SK-N-SH treated with all-trans-retinoic acid at 6 μM for 48 hours (cell line): ENCODE results near the gene CIDEC.

Experiments used
- ATAC-seq: fragments of 200-7000 bp; cut with Tn5 transposase; 3 replicates; pipeline ENCODE4 v1.9.1; 2020; ENCODE audit warnings: mild to moderate bottlenecking, moderate library complexity
- ARNTL ChIP-seq: fragments of 450-650 bp; formaldehyde crosslinking; IDR thresholded peaks from 2 replicates; pipeline ENCODE4 v1.5.0; 2020; ENCODE audit warnings: low read depth, mild to moderate bottlenecking, moderate library complexity, borderline replicate concordance
- BACH2 ChIP-seq: fragments of 250-450 bp; sonication (Bioruptor Pico); IDR thresholded peaks from 2 replicates; pipeline ENCODE4 v1.9.0; 2021; ENCODE audit warnings: mild to moderate bottlenecking, borderline replicate concordance
- CREB5 ChIP-seq: fragments of 250-450 bp; sonication (Bioruptor Pico); IDR thresholded peaks from 2 replicates; pipeline ENCODE4 v1.5.1; 2020; ENCODE audit warnings: low read depth, mild to moderate bottlenecking, moderate library complexity
- CSDC2 ChIP-seq: fragments of 250-450 bp; sonication (Bioruptor Pico); IDR thresholded peaks from 2 replicates; pipeline ENCODE4 v1.5.0; 2020; ENCODE audit warnings: mild to moderate bottlenecking, moderate library complexity
- CSRNP3 ChIP-seq: fragments of 250-450 bp; sonication (Bioruptor Pico); IDR thresholded peaks from 2 replicates; pipeline ENCODE4 v1.5.1; 2021; ENCODE audit warnings: mild to moderate bottlenecking, moderate library complexity
- ESRRG ChIP-seq: fragments of 250-450 bp; sonication (Bioruptor Pico); IDR thresholded peaks from 2 replicates; pipeline ENCODE4 v1.6.1; 2021; ENCODE audit warnings: mild to moderate bottlenecking
- GLIS3 ChIP-seq: fragments of 250-450 bp; sonication (Bioruptor Pico); IDR thresholded peaks from 2 replicates; pipeline ENCODE4 v1.5.0; 2020; ENCODE audit warnings: mild to moderate bottlenecking, moderate library complexity
- ISL1 ChIP-seq: fragments of 250-450 bp; sonication (Bioruptor Pico); IDR thresholded peaks from 2 replicates; pipeline ENCODE4 v2.1.2; 2022; ENCODE audit warnings: mild to moderate bottlenecking, moderate library complexity
- PATZ1 ChIP-seq: fragments of 250-450 bp; sonication (Bioruptor Pico); IDR thresholded peaks from 2 replicates; pipeline ENCODE4 v1.8.0; 2020; ENCODE audit warnings: mild to moderate bottlenecking, moderate library complexity, borderline replicate concordance
- POU6F1 ChIP-seq: fragments of 250-450 bp; sonication (Bioruptor Pico); IDR thresholded peaks from 2 replicates; pipeline ENCODE4 v1.8.0; 2021; ENCODE audit warnings: low read depth, mild to moderate bottlenecking, moderate library complexity, borderline replicate concordance
- PPARA ChIP-seq: fragments of 250-450 bp; sonication (Bioruptor Pico); IDR thresholded peaks from 2 replicates; pipeline ENCODE4 v1.5.0; 2020; ENCODE audit warnings: mild to moderate bottlenecking, borderline replicate concordance
- RARB ChIP-seq: fragments of 250-450 bp; sonication (Bioruptor Pico); IDR thresholded peaks from 2 replicates; pipeline ENCODE4 v1.8.0; 2021; ENCODE audit warnings: mild to moderate bottlenecking, moderate library complexity
- SNAI2 ChIP-seq: fragments of 250-450 bp; sonication (Bioruptor Pico); IDR thresholded peaks from 2 replicates; pipeline ENCODE4 v1.5.0; 2020; ENCODE audit warnings: mild to moderate bottlenecking, moderate library complexity
- TCF4 ChIP-seq: fragments of 250-450 bp; sonication (Bioruptor Pico); IDR thresholded peaks from 2 replicates; pipeline ENCODE4 v1.8.0; 2021; ENCODE audit warnings: mild to moderate bottlenecking, moderate library complexity, borderline replicate concordance
- TOX ChIP-seq: fragments of 250-450 bp; sonication (Bioruptor Pico); IDR thresholded peaks from 2 replicates; pipeline ENCODE4 v1.8.0; 2021; ENCODE audit warnings: mild to moderate bottlenecking, moderate library complexity, borderline replicate concordance
- TSHZ2 ChIP-seq: fragments of 250-450 bp; sonication (Bioruptor Pico); IDR thresholded peaks from 2 replicates; pipeline ENCODE4 v1.5.0; 2020; ENCODE audit warnings: mild to moderate bottlenecking, moderate library complexity
- ZC3H10 ChIP-seq: fragments of 250-450 bp; sonication (Bioruptor Pico); IDR thresholded peaks from 2 replicates; pipeline ENCODE4 v1.5.1; 2021; ENCODE audit warnings: mild to moderate bottlenecking, moderate library complexity
- ZFP3 ChIP-seq: fragments of 250-450 bp; sonication (Bioruptor Pico); IDR thresholded peaks from 2 replicates; pipeline ENCODE4 v1.5.0; 2020; ENCODE audit warnings: mild to moderate bottlenecking, moderate library complexity
- ZFP30 ChIP-seq: fragments of 450-650 bp; formaldehyde crosslinking; IDR thresholded peaks from 2 replicates; pipeline ENCODE4 v1.5.0; 2022; ENCODE audit warnings: mild to moderate bottlenecking, moderate library complexity
- ZNF565 ChIP-seq: fragments of 450-650 bp; formaldehyde crosslinking; conservative IDR thresholded peaks from 2 replicates; pipeline ENCODE4 v1.5.0; 2020; ENCODE audit warnings: low read depth, mild to moderate bottlenecking, moderate library complexity
- ZNF70 ChIP-seq: fragments of 450-650 bp; formaldehyde crosslinking; IDR thresholded peaks from 2 replicates; pipeline ENCODE4 v1.5.0; 2020; ENCODE audit warnings: mild to moderate bottlenecking, moderate library complexity
- ZNF8 ChIP-seq: fragments of 450-650 bp; formaldehyde crosslinking; IDR thresholded peaks from 2 replicates; pipeline ENCODE4 v1.5.0; 2020; ENCODE audit warnings: mild to moderate bottlenecking, moderate library complexity

The CIDEC gene

GRCh38 chr3:9909221-9910013 lies 29.4 kb upstream of the CIDEC start (continued):
- TF ChIP-seq CREB5: no peak
- TF ChIP-seq BACH2 (CRISPR knock-in tag): no peak
- TF ChIP-seq SNAI2 (CRISPR knock-in tag): no peak
- no peak for TF ChIP-seq RARB
- no peak for TF ChIP-seq ESRRG (CRISPR knock-in tag)
- TF ChIP-seq ZFP30 (CRISPR knock-in tag): no peak
- no peak for TF ChIP-seq ZFP3 (CRISPR knock-in tag)
- TF ChIP-seq, all 23 proteins: peak for 0

- no peak for ATAC-seq
- no peak for TF ChIP-seq ARNTL (CRISPR knock-in tag)
These were observed 28.2 kb upstream of the CIDEC start for GRCh38 chr3:9908286-9908685.

GRCh38 chr3:9906480-9906879 lies 26.4 kb upstream of the CIDEC start:
- no peak for ATAC-seq
- TF ChIP-seq ISL1 (CRISPR knock-in tag) (no peak), CSRNP3 (no peak), ESRRG (CRISPR knock-in tag) (no peak), TOX (no peak), ZNF565 (no peak), PPARA (CRISPR knock-in tag) (no peak), BACH2 (CRISPR knock-in tag) (no peak), ARNTL (CRISPR knock-in tag) (no peak), ZFP3 (CRISPR knock-in tag) (no peak), RARB (no peak), ZNF8 (CRISPR knock-in tag) (no peak), TCF4 (CRISPR knock-in tag) (no peak), ZNF70 (CRISPR knock-in tag) (no peak), GLIS3 (no peak), PATZ1 (CRISPR knock-in tag) (no peak), CREB5 (no peak), POU6F1 (CRISPR knock-in tag) (no peak), ZFP30 (CRISPR knock-in tag) (no peak), ZC3H10 (CRISPR knock-in tag) (no peak), CSDC2 (no peak)
- TF ChIP-seq, all 23 proteins: peak for 0

- no peak for ATAC-seq
- TF ChIP-seq ARNTL (CRISPR knock-in tag) (no peak), CREB5 (no peak), BACH2 (CRISPR knock-in tag) (no peak), ISL1 (CRISPR knock-in tag) (no peak), CSRNP3 (no peak), GLIS3 (no peak), ZNF8 (CRISPR knock-in tag) (no peak), ZFP3 (CRISPR knock-in tag) (no peak), TSHZ2 (CRISPR knock-in tag) (no peak), ESRRG (CRISPR knock-in tag) (no peak), TOX (no peak)
These were observed 23.9 kb upstream of the CIDEC start for GRCh38 chr3:9903904-9904303.
